Effector CD4-positive, alpha-beta T cell (primary cell): ENCODE data around the gene NDUFA8.
"Not testable (repeated sequence)": the region's sequence is repeated elsewhere in the genome, so short reads cannot be mapped to it uniquely, and the experiment has no call there.

Experiments used
- DNase-seq: peaks from one replicate; pipeline ENCODE4 v3.0.0-alpha.2; 2020

The NDUFA8 gene

DNA sequence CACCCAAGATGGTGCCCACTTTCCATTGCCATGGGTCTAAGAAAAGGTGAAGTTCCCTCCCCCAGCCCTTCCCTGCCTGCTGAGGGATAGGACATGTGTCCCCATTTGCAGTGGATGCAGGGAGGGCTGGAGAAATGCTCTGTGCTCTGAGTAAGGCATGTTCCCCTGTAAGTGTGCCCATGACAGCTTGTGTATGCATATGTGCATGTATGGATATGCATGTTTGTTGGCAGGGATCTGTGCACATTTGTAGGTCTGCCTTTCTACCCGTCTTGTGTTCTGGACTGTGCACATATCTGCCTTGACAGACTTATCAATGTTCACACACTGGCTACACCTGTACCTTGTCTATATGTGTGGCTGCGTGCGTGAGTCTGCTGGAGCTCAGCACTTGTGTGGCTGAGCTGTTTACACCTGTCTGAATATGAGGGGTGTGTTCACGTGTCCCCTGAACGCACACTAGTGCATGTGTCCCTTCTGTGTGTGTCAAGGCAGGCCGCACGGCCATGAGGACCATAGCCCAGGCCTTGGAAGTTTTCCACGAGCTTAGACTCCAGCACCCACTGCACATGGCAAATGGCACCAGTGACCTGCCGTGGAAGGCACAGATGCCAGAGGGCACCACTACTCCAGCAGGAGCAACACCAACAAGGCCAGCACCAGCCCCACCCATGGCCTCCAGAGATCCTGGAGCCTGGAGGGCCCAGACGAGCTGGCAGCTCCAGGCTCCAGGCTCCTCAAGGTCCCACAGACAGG, 39.1 kb downstream of the NDUFA8 start:
- no peak for DNase-seq

DNA sequence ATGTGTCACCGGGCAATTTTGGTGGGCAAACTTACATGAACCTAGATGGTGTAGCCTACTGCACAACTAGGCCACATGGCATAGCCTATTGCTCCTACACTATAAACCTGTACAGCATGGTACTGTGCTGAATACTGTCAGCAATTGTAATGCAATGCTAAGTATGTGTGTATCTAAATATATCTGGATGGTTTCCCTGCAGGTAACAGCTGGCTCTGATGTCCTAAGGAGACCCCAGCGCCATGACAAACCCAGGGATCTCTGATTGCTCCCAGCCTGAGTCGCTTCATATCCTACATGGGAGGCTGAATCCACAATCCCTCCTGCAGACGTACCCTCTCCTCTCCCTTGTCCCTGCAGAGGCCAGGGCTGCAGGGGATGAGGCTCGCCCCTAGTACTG, 39.9 kb downstream of the NDUFA8 start:
- DNase-seq: no peak

DNA sequence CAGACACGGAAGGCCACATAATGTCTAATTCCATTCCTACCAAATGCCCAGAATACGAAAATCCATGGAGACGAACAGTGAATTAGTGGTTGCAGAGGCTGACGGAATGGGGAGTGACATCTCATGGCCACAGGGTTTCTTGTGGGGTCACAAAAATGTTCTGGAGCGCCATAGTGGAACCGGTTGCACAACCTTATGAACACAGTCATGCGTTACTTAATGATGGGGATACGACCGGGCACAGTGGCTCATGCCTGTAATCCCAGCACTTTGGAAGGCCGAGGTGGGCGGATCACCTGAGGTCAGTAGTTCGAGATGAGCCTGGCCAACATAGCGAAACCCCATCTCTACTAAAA, 40.4 kb downstream of the NDUFA8 start:
- no peak for DNase-seq

DNA sequence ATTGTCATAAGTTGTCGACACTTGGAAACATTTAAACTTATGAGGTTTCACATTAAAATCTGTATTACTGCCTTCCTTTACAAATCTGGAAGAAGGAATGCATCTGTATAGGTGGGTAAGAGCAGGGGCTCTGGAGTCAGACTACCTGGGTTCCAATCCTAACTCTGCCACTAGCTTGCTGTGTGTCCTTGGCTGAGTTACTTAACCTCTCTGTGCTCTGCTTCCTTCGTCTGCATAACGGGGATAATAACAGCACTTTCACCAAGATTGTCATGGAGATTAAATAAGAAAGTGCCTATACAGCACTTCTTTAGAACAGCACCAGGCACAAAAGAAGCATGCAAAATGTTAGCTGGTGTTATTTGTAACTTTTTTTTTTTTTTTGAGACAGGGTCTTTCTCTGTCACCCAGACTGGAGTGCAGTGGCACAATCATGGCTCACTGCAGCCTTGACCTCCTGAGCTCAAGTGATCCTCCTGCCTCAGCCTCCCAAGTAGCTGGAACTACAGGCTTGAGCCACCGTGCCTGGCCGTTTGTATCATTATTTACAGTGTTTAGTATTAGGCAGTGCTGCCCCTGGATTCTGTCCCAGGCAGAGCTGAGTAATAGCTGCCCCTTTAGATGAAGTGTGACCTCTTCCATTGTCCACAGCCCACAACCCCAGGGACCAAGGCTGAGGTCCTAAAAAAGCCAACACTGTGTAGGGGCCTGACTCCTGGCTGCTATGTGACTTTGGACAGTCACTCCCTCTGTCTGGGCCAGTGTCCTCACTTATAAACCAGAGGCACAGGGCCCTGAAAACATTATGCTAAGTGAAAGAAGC, 41.0 kb downstream of the NDUFA8 start:
- no peak for DNase-seq

DNA sequence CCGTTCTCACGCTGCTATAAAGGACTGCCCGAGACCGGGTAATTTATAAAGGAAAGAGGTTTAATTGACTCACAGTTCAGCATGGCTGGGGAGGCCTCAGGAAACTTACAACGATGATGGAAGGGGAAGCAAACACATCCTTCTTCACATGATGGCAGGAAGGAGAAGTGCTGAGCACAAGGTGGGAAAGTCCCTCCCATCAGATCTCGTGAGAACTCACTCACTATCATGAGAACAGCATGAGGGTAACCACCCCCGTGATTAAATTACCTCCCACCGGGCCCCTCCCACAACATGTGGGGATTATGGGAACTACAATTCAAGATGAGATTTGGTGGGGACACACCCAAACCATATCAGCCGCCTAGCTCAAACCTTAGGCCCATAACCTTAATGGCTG, 42.3 kb downstream of the NDUFA8 start:
- DNase-seq: not testable (repeated sequence)

DNA sequence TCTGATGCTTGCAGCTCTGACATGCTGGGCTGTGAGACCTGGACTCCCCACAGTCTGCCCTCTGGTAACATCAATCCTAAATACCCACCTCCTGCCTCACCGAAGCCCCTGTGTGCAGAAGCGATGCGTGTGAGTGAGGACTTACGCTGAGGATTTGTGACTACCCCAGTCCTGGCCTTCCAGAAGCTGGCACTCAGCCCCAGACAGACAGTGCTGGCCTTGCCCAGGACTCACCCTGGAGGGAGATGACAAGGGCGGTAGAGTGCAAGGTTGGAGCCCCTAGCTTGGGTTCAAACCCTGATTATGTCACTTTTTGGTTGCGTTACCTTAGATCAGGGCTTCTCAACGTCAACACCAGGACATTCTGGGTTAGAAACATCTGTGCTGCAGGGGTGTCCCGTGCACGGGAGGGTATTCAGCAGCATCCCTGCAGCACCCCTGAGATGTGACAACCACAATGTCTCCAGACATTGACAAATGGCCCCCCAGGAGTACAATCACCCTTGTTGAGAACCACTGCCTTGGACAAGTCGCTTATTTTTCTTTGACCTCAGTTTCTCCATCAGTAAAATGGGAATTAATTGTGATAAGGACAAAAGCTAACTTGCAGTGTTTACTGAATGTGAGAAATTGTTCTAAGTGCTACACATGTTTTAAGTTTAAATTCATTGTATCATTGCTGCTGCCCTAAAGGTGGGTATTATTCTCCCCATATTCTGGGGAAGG, 43.0 kb downstream of the NDUFA8 start:
- DNase-seq: no peak

DNA sequence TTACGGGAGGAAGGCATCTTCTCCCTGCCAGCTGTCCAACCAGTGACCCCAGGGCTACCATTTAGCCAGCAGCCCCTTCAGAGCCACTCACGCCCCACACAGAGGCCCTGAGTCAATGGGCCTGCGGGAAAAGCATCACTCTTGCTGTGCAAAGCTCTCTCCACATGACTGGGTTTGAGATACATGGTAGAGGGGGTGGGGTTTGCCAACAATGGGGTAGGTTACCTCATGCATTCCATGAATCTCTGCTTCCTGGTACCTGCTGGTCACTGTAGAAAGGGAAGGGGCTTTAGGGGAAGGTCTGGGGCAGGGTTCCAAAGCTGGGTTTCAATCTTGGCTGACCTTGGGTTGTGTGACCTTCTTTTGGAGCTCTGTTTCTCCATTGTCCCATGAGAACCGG, 43.5 kb downstream of the NDUFA8 start:
- DNase-seq: no peak

DNA sequence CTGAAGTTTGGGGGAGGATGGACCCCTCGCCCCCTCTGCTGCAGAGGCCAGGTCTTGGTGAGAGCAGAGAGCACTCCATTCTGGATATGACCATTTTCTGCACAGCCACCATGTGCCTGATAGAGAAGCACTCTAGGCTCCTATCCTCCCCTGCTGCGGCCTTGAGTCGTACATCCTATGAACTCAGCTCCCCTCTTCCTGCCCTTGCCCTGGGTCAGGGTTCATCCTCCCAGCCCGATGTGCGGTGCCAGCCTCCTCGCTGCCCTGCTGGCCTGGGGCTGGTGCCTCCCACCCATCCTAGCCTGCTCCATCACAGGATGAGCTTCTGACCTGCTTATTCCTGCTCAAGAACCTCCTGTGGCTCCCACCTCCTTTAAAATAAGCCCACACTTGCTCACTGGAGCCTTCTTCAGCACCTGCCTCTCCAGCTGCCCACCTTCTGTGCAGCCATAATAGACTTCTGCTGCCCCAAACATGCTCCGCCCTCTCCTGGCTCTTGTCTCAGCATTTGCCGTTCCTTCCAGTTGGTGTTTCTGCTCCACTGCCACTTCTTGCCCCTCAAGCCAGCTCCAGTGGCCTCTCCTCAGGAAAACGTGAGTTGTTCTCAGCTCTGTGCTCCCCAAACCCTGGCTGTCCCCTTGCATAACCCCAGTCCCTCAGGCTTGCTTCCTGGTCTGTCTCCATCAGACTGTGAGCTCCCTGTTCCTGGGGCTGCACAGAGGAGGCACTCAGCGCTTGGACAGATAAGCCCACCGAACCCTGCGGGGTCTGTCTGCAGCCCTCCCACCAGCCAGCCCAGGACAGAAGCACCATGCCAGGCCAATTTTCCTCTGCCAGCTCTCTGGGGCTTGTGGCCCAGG, 44.2 kb downstream of the NDUFA8 start:
- no peak for DNase-seq

DNA sequence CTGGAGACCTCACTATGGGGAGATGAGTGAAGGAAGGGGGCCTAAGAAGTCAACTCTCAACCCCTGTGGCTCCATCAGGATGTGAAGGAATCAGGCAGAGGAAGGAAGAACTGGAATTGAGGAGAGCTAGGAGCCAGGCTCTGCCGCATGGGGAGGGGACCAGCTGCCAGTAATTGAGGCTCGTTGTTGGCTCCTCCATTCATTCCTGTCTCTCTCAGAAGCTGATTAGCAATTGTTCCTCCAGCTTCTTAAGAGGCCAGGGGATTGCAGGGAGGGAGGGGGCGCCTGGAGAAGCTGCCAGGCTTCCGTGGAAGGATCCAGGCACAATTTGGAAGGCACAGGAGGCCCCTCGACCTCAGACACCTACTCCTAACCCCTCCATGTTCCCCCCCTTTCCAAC, 46.0 kb downstream of the NDUFA8 start:
- no peak for DNase-seq

DNA sequence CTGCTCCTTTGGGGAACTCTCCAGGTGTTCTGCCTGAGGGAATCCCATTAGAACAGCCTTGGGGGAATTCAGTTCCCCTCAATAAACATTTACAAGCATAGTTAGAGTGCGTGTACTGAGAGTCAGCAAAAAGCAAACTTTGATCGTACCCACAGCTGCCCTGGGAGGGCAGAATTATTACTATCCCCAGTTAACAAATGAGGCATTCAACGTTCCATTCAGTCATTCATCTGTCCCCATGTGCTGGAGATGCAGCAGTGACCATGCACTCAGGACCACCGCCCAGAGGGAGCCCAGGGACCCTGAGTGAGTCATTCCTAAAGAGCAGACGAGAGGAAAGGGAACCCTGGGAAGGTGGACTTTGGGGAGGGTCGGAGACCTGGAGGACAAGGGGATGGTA, 47.3 kb downstream of the NDUFA8 start:
- no peak for DNase-seq

DNA sequence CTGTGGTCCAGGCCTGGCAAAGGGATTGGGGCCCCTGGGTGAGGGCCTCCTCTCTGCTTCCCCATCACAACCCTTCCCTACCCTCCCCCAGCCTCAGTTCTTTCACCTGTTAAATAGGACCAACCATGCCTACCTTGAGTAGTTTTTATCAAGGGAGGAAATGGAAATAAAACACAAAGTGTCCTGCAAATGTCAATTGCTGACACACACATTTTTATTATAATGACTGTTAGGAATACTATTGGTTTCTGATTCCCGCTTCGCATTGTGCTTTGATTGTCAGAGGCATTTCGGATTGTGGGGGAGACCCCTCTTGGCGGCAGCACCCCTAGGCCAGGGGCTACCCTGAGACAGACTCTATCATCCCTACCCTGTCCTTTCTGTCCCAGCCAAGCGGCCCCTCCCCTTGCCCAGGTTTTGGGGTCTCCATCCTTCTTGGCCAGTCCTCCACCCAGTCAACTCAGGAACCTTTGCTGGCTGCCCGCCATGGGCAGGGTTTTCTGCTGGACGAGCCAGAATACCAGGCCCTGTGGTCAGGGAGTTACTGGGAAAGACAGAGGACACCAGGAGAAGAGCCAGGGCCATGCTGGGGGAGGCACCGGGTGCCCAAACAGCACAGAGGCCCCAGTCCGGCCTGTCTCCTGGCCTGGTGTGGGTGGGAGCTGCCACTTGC, 48.0 kb downstream of the NDUFA8 start:
- DNase-seq: no peak

DNA sequence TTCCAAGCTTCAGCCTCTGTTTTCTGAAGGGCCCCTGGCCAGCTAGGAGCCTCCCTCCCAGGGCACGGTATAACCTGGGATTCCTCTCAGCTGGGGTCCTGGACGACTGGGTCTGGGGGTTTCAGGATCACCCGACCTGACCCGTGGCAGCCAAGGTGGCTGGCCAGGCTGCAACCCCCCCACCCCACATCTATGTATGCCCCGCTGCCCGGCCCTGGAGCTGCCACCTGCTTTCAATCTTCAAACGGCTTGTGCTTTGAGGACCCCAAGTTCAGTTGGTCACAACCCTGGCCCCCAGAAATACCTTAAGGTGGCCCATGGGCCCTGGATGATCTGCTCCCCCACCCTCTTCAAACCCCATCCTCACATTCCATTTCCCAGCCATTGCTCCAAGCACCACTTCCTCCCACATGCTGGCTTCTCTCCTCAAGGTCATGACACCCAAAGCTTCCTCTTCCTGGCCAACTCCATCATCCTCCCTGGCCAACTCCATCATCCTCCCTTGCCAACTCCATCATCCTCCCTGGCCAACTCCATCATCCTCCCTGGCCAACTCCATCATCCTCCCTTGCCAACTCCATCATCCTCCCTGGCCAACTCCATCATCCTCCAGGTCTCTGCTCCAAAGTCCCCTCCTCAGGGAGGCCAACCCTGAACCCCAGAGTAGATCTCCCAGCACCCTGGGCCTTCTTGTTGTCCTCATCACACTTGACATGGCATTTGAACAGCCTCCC, 49.3 kb downstream of the NDUFA8 start:
- DNase-seq: no peak

DNA sequence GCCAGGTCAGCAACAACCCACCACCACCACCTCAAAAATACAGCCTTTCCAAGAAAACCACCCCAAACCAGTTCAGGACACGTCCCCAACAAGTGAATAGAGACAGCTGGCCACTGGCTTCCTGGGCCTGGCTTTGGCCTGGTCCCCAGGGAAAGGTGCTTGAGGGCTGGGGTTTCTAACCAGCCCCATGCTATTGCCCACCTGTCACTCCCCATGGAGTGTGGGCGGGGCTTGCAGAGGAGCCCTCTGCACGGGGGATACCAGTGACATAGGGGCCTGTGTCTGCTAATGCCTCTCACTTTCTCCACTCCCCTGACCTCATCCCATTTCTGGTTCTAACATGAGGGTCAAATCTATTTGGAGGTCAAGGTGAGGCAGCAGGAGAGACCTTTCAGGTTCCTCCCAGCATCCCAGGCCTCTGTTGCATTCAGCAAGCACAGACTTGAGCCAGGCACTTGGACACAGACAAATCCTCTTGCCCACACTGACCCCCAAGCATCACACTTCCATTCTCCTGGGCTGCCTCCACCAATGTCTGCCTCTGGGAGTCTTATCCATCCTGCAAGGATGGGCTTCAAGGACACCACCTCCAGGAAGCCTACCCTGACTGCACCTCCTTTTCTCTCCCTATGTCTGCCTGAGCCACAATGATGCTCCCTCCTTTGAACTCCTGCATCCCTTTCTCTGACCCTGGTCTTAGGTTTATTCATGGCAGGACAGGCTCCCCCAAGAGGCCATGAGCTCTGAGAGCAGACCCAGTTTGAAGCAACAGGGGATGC, 50.4 kb downstream of the NDUFA8 start:
- no peak for DNase-seq

DNA sequence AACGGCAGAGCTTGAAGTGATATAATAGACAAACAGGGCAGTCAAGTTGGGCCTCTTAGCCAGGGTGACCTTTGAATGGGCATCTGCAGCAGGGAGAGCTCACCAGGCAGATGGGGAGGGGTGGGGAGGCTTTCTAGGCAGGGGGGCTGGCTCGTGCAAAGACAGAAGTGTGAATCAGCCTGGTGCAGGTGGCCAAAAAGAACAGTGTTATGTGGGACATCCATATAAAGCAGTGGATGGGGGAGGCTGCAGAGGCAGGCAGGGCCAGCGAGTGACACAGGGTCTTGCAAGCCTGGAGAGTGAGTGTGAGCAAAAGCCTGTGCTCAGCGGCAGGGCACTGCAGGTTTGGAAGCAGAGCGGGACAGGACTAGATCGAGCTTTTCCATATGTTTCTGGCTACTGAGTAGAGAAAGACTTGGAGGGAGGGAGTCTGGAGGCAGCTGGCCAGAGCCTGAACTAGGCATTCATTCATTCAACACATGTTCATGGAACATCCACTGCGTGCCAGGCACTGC, 52.2 kb downstream of the NDUFA8 start:
- no peak for DNase-seq

DNA sequence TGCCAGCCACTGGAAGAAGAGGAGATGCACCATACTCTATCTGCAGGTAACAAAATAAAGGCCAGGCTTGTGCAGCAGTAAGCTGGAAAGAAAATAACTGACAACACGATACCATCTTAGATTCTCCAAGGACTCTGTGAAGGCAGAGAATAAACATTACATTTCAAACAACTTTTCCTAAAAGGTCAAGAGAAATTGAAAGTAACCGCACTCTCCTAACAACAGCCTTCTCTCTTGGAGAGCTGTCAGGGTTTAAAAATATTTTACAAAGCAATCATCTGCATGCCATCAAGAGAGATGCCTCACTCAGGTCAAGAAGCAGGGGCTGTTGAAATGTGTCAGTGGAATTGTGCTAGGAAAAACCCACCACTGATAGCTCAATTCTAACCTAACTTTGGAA, 53.0 kb downstream of the NDUFA8 start:
- no peak for DNase-seq

DNA sequence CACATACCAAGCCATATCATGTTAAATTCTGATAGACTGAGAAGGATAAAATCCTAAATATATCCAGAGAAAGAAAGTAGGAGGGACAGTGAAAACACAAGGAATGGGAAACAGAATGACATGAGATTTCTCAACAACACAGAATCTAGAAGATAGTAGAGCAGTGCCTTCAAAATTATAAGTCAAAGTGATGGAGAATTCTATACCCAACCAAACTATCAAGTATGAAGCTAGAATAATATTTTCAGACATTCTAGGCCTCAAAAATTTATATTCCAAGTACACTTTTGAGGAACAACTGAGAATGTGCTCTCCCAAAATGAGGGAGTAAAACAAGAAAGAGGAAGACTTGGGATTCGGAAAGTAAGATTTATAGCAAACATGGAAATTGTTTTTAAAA, 55.6 kb downstream of the NDUFA8 start:
- no peak for DNase-seq

DNA sequence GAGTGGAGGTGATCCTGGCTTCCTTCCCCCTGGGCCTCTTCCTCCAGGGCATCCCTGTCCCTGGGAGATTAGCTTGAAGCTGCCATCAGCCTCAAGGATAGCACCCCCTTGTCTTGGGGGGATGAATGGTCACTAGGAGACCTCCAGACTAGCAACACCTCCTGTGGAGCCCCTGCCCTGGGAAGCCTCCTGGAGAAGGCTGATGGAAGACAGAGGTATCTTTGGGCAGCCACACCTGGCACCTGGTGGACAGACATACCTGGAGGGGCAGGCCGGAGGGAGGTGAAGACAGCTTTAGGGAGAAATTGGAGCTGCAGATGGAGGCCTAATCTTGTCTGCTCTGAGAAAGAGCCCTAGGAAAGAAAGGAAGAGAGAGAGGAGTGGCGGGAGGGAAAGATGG, 57.4 kb downstream of the NDUFA8 start:
- no peak for DNase-seq

DNA sequence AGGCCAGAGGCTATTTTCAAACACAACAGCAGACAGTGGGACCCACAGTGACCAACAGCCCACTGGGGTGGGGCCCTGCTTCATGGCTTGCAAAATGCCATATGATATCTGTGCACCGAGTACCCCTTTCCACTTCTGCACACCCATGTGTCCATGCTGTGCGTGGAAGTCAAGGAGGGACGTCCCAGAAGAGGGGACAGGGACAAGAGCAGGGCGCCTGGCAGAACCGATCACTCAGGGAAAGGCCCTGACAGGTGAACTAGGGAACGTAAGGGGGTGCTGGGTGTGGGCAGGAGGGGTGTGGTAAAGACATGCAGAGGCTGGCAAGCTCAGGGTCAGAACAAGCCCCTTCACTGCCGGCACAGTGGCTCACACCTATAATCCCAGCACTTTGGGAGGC, 58.8 kb downstream of the NDUFA8 start:
- DNase-seq: no peak

DNA sequence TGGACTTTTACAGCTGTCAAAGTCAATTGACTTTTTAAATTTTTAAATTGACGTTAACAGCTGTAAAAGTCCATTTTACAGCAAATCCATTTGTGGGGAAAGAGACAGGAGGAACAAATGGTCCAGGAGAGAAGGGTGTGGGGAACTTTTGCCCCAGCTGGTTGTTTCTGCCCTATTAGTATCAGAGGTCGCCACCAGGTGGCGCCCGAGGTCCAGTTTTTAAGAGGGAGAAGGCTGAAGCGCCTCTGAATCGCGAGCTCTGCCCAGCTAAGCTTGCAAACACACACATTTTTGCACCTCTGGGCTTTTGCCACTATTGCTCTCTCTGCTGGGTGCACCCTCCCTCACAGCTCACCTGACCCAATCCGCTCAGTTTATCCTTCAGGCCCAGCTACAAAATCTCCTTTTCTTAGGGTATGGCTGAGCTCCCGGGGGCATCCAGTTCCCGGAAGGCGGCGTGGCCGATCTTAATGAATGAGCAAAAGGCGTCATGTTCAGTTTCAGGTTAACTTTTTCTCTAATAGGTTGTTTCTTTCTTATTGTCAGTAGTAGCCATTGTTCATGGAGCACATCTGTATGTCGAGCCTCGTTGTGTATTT, 60.2 kb downstream of the NDUFA8 start:
- peak; percentile 76 for DNase-seq
